ENCODE data around the gene PERP. TPM values are rescaled to one million over a fixed set of nuclear protein-coding genes. Genes with fewer than 3 reads are reported as not detected.

PERP gene
- total RNA-seq: 13.1 and 24.2 TPM in 2 replicates

GRCh38 chr6:138107078-138107751, at the start of gene PERP:
Gene PERP, minus strand, starts transcription at chr6:138107419. Its CDS starts 79 bp downstream, at chr6:138107340.

Other genes with a start within 250 kb of the PERP start
- 1.6 and 22.3 TPM in 2 replicates for gene TNFAIP3, start 240.2 kb downstream of the PERP start, total RNA-seq
- 2.1 and 3.9 TPM in 2 replicates for gene ARFGEF3, start 54.5 kb upstream of the PERP start, total RNA-seq
- not detected in 2 replicates for gene PBOV1, start 111.1 kb upstream of the PERP start, total RNA-seq

Measured in bladder microvascular endothelial cell (primary cell).